HL-60 (cell line): ENCODE measurements around the gene HECTD4.

Experiments
- SPI1 ChIP-seq: IDR thresholded peaks from 2 replicates; pipeline ENCODE4 v1.6.1; 2012; ENCODE audit warnings: low read depth, mild to moderate bottlenecking, borderline replicate concordance
- TF ChIP-seq, protein P1 (sequence below): IDR thresholded peaks from one replicate; pipeline ENCODE4 v1.5.1; 2011; ENCODE audit warnings: low read length, control low read depth, inconsistent platforms; ENCODE audit not compliant: insufficient read depth

DNA sequence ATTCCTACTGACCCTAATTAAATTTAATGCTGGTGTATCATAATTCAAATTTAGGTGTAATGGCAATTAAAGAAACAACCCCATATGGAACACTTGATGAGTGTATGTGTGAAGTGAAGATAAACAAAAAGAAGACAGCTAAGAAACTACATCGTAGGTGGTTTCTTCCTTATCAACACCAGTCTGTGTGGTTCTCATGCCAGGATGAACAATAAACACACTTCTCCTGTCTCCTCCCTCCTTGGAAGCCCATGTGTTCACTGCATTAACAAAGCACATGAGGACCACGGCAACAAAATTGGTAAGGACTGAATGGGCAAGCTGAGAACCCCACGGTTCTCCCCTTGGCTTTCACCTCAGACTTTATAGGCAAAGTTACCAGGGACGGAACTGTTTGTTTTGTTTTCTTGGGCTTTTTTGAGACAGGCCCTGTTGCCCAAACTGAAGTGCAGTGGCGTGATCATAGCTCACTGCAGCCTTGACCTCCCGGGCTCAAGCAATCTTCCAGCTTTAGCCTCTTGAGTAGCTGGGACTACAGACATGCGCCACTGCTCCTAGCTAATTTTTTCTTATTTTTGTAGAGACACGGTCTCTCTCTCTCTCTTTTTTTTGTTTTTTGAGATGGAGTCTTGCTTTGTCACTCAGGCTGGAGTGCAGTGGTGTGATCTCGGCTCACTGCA is 185.9 kb downstream of the HECTD4 start:
- TF ChIP-seq, protein P1, sequence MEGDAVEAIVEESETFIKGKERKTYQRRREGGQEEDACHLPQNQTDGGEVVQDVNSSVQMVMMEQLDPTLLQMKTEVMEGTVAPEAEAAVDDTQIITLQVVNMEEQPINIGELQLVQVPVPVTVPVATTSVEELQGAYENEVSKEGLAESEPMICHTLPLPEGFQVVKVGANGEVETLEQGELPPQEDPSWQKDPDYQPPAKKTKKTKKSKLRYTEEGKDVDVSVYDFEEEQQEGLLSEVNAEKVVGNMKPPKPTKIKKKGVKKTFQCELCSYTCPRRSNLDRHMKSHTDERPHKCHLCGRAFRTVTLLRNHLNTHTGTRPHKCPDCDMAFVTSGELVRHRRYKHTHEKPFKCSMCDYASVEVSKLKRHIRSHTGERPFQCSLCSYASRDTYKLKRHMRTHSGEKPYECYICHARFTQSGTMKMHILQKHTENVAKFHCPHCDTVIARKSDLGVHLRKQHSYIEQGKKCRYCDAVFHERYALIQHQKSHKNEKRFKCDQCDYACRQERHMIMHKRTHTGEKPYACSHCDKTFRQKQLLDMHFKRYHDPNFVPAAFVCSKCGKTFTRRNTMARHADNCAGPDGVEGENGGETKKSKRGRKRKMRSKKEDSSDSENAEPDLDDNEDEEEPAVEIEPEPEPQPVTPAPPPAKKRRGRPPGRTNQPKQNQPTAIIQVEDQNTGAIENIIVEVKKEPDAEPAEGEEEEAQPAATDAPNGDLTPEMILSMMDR: no peak
- TF ChIP-seq SPI1: no peak
